Activated gamma-delta T cell treated with Interleukin-2 at 50 U/mL for 16 hours (primary cell): ENCODE results near the gene PCDHB5.
"Not testable (repeated sequence)": the region's sequence is repeated elsewhere in the genome, so short reads cannot be mapped to it uniquely, and the experiment has no call there.

Source experiments
- DNase-seq: peaks from one replicate; pipeline ENCODE4 v3.0.0-alpha.2; 2020

Gene PCDHB5

GRCh38 chr5:141155540-141156374 lies 20.8 kb downstream of the PCDHB5 start:
- no peak for DNase-seq

GRCh38 chr5:141157356-141157755 lies 22.4 kb downstream of the PCDHB5 start:
- DNase-seq, result not testable (repeated sequence)

DNA sequence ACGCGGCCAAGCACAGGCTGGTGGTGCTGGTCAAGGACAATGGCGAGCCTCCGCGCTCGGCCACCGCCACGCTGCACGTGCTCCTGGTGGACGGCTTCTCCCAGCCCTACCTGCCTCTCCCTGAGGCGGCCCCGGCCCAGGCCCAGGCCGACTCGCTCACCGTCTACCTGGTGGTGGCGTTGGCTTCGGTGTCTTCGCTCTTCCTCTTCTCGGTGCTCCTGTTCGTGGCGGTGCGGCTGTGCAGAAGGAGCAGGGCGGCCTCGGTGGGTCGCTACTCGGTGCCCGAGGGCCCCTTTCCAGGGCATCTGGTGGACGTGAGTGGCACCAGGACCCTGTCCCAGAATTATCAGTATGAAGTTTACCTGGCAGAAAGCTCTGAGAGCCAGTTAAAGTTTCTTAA lies 22.9 kb downstream of the PCDHB5 start:
- DNase-seq, result not testable (repeated sequence)

DNA sequence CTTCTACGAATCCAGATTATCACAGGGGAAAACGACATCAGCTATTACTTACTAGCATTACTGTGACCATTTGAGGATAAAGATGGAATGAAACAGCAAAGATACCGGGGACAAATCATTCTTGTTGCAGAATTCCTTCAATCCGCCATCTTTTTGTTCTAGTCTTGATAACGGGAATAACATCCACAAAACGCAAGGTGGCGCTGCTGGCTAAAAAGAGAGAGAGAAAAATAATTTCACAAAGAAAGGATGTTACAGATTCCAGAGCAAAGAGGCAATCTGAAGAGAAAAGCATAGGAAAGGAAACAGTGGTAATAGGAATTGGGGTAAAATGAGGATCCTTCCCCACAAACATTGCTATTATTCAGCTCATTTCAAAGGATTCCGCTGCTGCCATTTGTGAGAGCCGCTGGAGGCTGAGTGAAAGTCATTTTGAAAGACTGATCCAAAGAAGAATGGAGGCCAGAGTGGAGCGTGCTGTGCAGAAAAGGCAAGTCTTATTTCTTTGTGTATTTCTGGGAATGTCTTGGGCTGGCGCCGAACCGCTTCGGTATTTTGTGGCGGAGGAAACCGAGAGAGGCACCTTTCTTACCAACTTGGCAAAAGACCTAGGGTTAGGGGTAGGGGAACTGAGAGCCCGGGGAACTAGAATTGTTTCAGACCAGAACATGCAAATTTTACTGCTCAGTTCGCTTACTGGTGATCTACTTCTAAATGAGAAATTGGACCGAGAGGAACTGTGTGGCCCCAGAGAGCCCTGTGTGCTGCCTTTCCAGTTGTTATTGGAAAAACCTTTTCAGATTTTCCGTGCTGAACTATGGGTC lies 37.6 kb downstream of the PCDHB5 start, which contains the start of gene PCDHB7:
Gene PCDHB7 (plus strand): TSS at position 264 of the 824 bp plus-strand sequence. CDS start 192 bp downstream, at position 456.
- DNase-seq, result no peak

GRCh38 chr5:141174291-141175104 lies 39.5 kb downstream of the PCDHB5 start:
- DNase-seq, result not testable (repeated sequence)

DNA sequence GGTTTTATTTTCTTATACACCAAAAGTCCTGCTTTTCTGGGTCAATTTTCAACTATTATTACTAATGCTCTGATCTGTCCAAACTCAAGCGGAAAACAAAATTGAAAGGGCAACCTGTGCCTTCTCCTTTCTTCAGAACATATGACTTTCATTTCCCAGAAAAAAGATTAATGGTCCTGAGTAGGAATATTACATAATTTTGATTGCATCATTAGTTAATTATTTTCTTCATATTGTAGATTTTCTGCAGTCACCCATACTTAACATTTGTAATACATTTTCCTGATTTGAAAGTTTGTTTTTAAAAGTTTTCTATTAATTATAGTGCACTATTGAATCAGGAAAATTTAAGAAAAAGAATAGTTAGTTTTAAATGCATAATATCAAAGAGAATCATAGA lies 40.9 kb downstream of the PCDHB5 start:
- DNase-seq, result no peak

- DNase-seq, result not testable (repeated sequence)
These were observed 42.7 kb downstream of the PCDHB5 start, which contains the start of gene PCDHB8 for GRCh38 chr5:141177577-141178191. Gene PCDHB8 (plus strand): TSS chr5:141177790. CDS start chr5:141178035, 245 bp downstream.

- DNase-seq, result not testable (repeated sequence)
These were observed 44.4 kb downstream of the PCDHB5 start for GRCh38 chr5:141179371-141179770.

- DNase-seq, result not testable (repeated sequence)
These were observed 44.9 kb downstream of the PCDHB5 start for GRCh38 chr5:141179876-141180275.

- no peak for DNase-seq
These were observed 45.3 kb downstream of the PCDHB5 start for GRCh38 chr5:141180313-141180712.

GRCh38 chr5:141182248-141182647 lies 47.2 kb downstream of the PCDHB5 start, which contains the start of gene PCDHB16:
Gene PCDHB16 (plus strand): TSS chr5:141182387. CDS start chr5:141182560, 173 bp downstream.
- DNase-seq, result no peak

DNA sequence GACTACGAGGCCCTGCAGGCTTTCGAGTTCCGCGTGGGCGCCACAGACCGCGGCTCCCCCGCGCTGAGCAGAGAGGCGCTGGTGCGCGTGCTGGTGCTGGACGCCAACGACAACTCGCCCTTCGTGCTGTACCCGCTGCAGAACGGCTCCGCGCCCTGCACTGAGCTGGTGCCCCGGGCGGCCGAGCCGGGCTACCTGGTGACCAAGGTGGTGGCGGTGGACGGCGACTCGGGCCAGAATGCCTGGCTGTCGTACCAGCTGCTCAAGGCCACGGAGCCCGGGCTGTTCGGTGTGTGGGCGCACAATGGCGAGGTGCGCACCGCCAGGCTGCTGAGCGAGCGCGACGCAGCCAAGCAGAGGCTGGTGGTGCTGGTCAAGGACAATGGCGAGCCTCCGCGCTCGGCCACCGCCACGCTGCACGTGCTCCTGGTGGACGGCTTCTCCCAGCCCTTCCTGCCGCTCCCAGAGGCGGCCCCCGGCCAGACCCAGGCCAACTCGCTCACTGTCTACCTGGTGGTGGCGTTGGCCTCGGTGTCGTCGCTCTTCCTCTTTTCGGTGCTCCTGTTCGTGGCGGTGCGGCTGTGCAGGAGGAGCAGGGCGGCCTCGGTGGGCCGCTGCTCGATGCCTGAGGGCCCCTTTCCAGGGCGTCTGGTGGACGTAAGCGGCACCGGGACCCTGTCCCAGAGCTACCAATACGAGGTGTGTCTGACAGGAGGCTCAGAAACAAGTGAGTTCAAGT lies 49.3 kb downstream of the PCDHB5 start:
- not testable (repeated sequence) for DNase-seq

- no peak for DNase-seq
These were observed 52.0 kb downstream of the PCDHB5 start, which contains the start of gene PCDHB9 for GRCh38 chr5:141186897-141187512. Gene PCDHB9 (plus strand): TSS chr5:141187161. CDS start chr5:141187319, 158 bp downstream.
